Measurements from ENCODE around the gene SLC9B2. TPM values are rescaled to one million over a fixed set of nuclear protein-coding genes. Genes with fewer than 3 reads are reported as not detected.

The SLC9B2 gene
- total RNA-seq, 1 donor from 2014 or later: 2.3 TPM

DNA sequence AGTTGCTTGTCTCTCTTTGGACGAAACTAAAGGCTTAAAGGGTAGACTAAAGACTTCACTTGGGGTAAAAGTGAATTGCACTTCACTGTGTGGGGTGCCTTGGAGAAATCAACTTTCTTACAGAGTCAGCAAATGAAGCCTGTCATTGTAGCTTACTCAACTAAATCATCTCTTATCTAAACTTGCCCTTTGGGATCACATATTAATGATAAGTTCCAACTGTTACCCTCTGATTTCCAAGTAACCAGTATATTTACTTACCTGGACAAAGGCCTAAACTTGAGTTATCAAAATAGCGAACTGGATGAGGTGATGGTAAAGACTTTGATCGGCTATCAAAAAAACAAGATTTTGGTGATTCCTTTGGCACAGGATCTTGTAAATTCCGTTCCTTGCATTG, 32.0 kb upstream of the SLC9B2 start:
- Histone ChIP-seq H3K36me3 (no peaks in the 10 kb centered on the region), H3K4me3 (no peak overlapping the region), H3K9me3 (replicated peaks) (no peaks in the 10 kb centered on the region), H3K4me1 (no peaks in the 10 kb centered on the region), H3K27me3 (ENCODE audit: low read depth) (no peaks in the 10 kb centered on the region), H3K27ac (replicated peaks) (no peak overlapping the region)
- DNase-seq: no peak
- intact Hi-C loops (cut with micrococcal nuclease): no loop called here
- TF ChIP-seq CTCF (IDR thresholded peaks at IDR 0.05; ENCODE audit: borderline replicate concordance): no peak

DNA sequence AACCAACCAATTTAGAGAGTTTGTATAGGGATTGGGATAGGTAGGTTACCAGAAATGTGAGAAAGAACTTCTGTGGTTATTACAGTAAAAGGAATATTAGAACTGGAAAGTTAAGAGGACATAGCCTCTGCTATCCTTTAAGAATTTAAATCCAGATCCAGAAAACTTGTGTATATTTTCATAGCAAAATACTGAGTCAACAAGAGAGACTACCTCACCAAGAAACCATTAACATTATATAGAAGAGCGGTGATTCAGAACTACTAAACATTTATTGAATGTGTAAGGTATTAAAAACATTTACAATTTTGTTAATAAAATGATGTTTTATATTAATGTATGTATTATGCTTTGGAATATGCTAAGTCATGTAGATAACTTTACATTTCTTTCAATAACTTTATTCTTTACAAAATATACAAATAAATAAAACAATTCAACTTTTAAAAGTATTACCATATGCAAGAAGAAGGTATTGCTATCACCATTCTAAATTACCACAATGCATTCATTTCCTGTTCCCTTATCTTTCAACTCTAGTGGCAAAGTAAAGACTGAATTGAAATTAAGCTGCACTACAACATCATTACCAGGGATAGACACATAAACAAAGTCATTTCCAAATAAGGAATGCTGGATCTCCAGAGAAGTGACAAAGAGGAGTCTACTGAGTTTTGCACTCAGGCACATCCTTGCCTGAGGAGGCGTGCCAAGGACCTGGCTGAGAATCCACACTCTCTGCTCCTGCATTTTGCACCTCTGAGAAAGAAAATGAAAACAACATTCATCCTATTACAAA, 29.2 kb upstream of the SLC9B2 start:
- Histone ChIP-seq H3K9me3 (replicated peaks) (no peaks in the 10 kb centered on the region), H3K4me3 (no peak overlapping the region), H3K36me3 (no peaks in the 10 kb centered on the region), H3K4me1 (no peaks in the 10 kb centered on the region), H3K27ac (replicated peaks) (no peak overlapping the region), H3K27me3 (ENCODE audit: low read depth) (no peaks in the 10 kb centered on the region)
- TF ChIP-seq CTCF (IDR thresholded peaks at IDR 0.05; ENCODE audit: borderline replicate concordance): no peak
- intact Hi-C loops (cut with micrococcal nuclease): no loop called here
- no peak for DNase-seq

- no peaks in the 10 kb centered on the region for H3K9me3 ChIP-seq (replicated peaks)
- DNase-seq: no peak
- TF ChIP-seq CTCF (IDR thresholded peaks at IDR 0.05; ENCODE audit: borderline replicate concordance): no peak
- no peak overlapping the region for H3K4me3 ChIP-seq
- H3K27ac ChIP-seq (replicated peaks): no peak overlapping the region
- no peaks in the 10 kb centered on the region for H3K4me1 ChIP-seq
- H3K27me3 ChIP-seq (ENCODE audit: low read depth): no peaks in the 10 kb centered on the region
- intact Hi-C loops (cut with micrococcal nuclease): no loop called here
- no peaks in the 10 kb centered on the region for H3K36me3 ChIP-seq
These were observed 28.3 kb upstream of the SLC9B2 start for GRCh38 chr4:103104886-103105285.

GRCh38 chr4:103100691-103101090, 24.1 kb upstream of the SLC9B2 start:
- Histone ChIP-seq H3K27ac (replicated peaks) (no peak overlapping the region), H3K9me3 (replicated peaks) (no peaks in the 10 kb centered on the region), H3K36me3 (no peaks in the 10 kb centered on the region), H3K27me3 (ENCODE audit: low read depth) (no peaks in the 10 kb centered on the region), H3K4me1 (peaks cover 35% of the 10 kb centered on the region), H3K4me3 (no peak overlapping the region)
- DNase-seq: no peak
- no peak for TF ChIP-seq CTCF (IDR thresholded peaks at IDR 0.05; ENCODE audit: borderline replicate concordance)
- intact Hi-C loops (cut with micrococcal nuclease): no loop called here

DNA sequence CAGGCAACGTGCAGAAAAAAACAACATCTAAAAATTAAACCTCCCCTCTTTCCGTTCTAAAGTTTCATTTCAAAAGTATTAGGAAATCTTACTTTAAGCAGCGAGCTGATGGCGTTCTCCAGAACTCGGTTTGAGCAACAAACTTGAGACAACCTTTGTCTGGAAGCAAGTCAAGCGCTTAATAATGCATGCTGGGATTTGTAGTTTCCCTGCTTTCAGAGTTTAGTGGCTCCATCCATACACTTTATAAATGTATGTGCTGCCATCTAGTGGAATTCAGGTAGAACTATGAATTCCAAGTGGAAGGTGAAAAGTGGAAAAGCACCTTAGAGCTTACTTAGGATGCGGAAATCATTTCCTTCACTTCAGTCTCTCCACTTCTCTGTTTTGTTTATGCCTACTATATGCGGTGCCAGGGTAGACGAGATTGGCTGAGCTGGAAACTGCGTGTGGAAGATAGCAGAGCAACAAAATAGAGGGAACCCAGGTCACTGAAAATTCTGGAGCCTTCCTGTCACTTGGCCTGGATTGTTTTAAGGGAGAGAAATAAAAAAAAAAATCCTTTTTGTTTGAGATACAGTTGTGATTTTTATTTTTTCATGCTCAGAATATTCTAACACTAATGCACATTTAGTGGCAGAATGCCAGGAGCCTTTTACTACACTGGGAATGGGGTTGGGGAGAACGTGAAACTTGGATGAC, 23.3 kb upstream of the SLC9B2 start, which contains the start of gene BDH2:
Gene BDH2 (minus strand): TSS at position 144 of the 702 bp plus-strand sequence. CDS start 3,580 bp downstream, outside the sequence.
- H3K27ac ChIP-seq (replicated peaks): peak within 1 kb of the TSS; percentile 78
- H3K9me3 ChIP-seq (replicated peaks): no peaks in the 10 kb centered on the region
- H3K27me3 ChIP-seq (ENCODE audit: low read depth): no peaks in the 10 kb centered on the region
- H3K36me3 ChIP-seq: peaks cover 4% of the 10 kb centered on the region
- H3K4me1 ChIP-seq: peaks cover 43% of the 10 kb centered on the region
- intact Hi-C loops (cut with micrococcal nuclease): loop anchor here (10.0 kb wide), 1 partner anchor 675 kb away; no protein-coding TSS in a partner anchor
- peak within 1 kb of the TSS; percentile 70 for H3K4me3 ChIP-seq
- DNase-seq: no peak
- TF ChIP-seq CTCF (IDR thresholded peaks at IDR 0.05; ENCODE audit: borderline replicate concordance): peak; percentile 86
